Measurements from ENCODE around the gene CACNB4.

DNA sequence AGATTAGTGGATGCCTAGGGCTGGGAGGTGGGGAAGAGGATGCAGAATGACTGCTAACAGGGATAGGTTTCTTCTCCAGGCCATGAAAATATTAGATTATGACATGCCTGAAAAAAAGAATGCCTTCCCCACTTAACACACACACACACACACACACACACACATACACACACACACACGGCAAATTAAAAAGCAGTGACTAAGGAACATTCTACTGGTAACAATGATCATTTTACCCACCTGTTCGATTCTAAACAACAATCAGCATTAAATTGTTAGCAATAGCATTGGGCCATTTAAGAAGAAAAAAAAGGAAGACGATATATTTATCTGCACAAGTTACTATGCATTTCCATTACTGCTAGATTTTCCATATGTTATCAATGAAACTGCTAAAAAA, 10.8 kb downstream of the CACNB4 start:
- TF ChIP-seq POLR2AphosphoS5 (IDR thresholded peaks at IDR 0.05), result no peak
- no peak for TF ChIP-seq POLR2A (IDR thresholded peaks at IDR 0.05)
- TF ChIP-seq, protein P1, sequence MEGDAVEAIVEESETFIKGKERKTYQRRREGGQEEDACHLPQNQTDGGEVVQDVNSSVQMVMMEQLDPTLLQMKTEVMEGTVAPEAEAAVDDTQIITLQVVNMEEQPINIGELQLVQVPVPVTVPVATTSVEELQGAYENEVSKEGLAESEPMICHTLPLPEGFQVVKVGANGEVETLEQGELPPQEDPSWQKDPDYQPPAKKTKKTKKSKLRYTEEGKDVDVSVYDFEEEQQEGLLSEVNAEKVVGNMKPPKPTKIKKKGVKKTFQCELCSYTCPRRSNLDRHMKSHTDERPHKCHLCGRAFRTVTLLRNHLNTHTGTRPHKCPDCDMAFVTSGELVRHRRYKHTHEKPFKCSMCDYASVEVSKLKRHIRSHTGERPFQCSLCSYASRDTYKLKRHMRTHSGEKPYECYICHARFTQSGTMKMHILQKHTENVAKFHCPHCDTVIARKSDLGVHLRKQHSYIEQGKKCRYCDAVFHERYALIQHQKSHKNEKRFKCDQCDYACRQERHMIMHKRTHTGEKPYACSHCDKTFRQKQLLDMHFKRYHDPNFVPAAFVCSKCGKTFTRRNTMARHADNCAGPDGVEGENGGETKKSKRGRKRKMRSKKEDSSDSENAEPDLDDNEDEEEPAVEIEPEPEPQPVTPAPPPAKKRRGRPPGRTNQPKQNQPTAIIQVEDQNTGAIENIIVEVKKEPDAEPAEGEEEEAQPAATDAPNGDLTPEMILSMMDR (IDR thresholded peaks at IDR 0.05), result no peak
- TF ChIP-seq EP300 (IDR thresholded peaks at IDR 0.05), result no peak
